Motor neuron (in vitro differentiated cells): Measurements from ENCODE around the gene IL2RA. TPM values are rescaled to one million over a fixed set of nuclear protein-coding genes. Genes with fewer than 3 reads are reported as not detected.
"Not testable (repeated sequence)": the region's sequence is repeated elsewhere in the genome, so short reads cannot be mapped to it uniquely, and the experiment has no call there.

ENCODE experiments used
- ATAC-seq, 8 experiments: fragments of 200-7000 bp; cut with Tn5 transposase; replicated peaks in 6 of 8; 2 replicates each; pipeline ENCODE4 v1.8.0; 2021; ENCODE audit warnings: mild to moderate bottlenecking in 8 of 8, moderate library complexity in 8 of 8
- H3K27ac ChIP-seq, 2 donors: fragments of 250-450 bp; sonication (Bioruptor Pico); 2 replicates each; pipeline ENCODE4 v1.9.0; 2021; ENCODE audit warnings: antibody characterized with exemption in 2 of 2, mild to moderate bottlenecking in 2 of 2, moderate library complexity in 1 of 2
- H3K4me1 ChIP-seq, 2 donors: fragments of 250-450 bp; sonication (Bioruptor Pico); replicated peaks in 1 of 2; 2 replicates each; pipeline ENCODE4 v1.6.1; 2021; ENCODE audit warnings: antibody characterized with exemption in 2 of 2, mild to moderate bottlenecking in 2 of 2, moderate library complexity in 1 of 2
- H3K4me3 ChIP-seq, 5 donors: fragments of 250-450 bp; sonication (Bioruptor Pico); 2 replicates each; pipeline ENCODE4 v1.9.0; 2021; ENCODE audit warnings: antibody characterized with exemption in 5 of 5, mild to moderate bottlenecking in 5 of 5, moderate library complexity in 4 of 5
- WGBS, 10 experiments: fragments of 450-650 bp; shearing (Covaris generic); methylation state at CpG; one replicate each; pipeline ENCODE4 v1.0.0; 2022; 5-methylcytosine and 5-hydroxymethylcytosine counted together
- in situ Hi-C, 9 experiments: fragments of 400-800 bp; cut with MboI; loops; one replicate each; pipeline ENCODE4 v1.15.0; 2021; ENCODE audit warnings: low sequenced_read_pairs in 9 of 9, low pct_unique_long_range_greater_than_20kb in 2 of 9; ENCODE audit not compliant: unreplicated experiment in 9 of 9
- total RNA-seq, 8 experiments: library from RNA; unstranded; fragments of 300-600 nt; gene quantifications; 2 replicates each; pipeline versions ENCODE4 v1.2.3 to v1.2.4, GENCODE V29; 2022

Gene IL2RA
- under 1 TPM in 3 of 8 experiments, not detected in 5; 0.09 to 0.66 (median 0.15) TPM for total RNA-seq

DNA sequence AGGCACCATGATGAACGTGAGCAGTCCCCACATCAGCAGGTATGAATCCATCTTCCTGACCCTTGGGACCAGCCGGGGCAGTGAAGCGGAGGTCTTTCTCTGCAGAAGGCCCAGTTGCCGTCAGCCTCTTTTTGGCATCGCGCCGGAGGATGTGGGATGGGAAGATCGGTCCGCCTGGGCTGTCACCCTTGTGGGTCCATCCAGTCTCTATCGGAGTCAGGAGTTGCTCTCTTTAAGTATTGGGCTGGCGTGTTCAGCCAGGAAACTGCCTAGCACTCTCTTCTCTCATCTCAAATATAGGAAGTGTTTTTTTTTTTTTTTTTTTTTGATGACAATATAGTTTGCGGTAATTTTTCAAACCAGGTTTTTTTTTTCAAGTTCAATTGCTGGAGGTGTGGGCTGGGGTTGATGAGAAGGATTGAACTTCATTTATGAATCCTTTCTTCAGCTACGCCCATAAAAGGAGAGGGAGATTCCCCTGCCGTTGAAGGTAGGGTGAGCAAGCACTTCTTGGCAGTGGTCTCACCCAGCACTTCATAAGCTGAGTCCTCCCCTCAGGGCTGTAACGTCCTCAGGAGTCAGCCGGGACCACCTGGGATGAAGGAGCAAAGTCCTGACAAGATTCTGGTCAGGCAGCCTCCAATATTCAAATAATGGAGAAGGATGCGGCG lies at the start of gene IL2RA:
Gene IL2RA (minus strand): TSS at position 267 of the 671 bp plus-strand sequence. CDS start 216 bp downstream, at position 51.
- in situ Hi-C loops = no loop called here
- ATAC-seq = no peak
- Histone ChIP-seq H3K4me3 (no peak within 1 kb of the TSS), H3K27ac (no peak within 1 kb of the TSS), H3K4me1 (no peaks in the 10 kb centered on the region)
- WGBS, 10 experiments = 22 to 100% (median 78%) methylated on average over 2 to 13 of the region's 18 CpGs

- in situ Hi-C loops = loop anchor here in 4 of 9 experiments (25.0 kb wide), 1 partner anchor 302 kb away; no protein-coding TSS in a partner anchor
- Histone ChIP-seq H3K4me3 (no peak overlapping the region), H3K27ac (no peak overlapping the region), H3K4me1 (no peaks in the 10 kb centered on the region)
- 60 to 97% (median 80%) methylated on average over 1 to 5 of the region's 5 CpGs; no CpG with 5 or more reads in 2 of the 10 experiments for WGBS, 10 experiments
- no peak for ATAC-seq
Measured at GRCh38 chr10:6110136-6110535, 48.0 kb upstream of the IL2RA start.

GRCh38 chr10:6109444-6109775 lies 47.2 kb upstream of the IL2RA start:
- in situ Hi-C loops = loop anchor here in 4 of 9 experiments (25.0 kb wide), 1 partner anchor 303 kb away; no protein-coding TSS in a partner anchor
- Histone ChIP-seq H3K27ac (no peak overlapping the region), H3K4me3 (no peak overlapping the region), H3K4me1 (no peaks in the 10 kb centered on the region)
- WGBS, 10 experiments = 53 to 95% (median 81%) methylated on average over 2 to 7 of the region's 7 CpGs; no CpG with 5 or more reads in 1 of the 10 experiments
- ATAC-seq = no peak

- Histone ChIP-seq H3K27ac (no peak overlapping the region), H3K4me3 (no peak overlapping the region), H3K4me1 (no peaks in the 10 kb centered on the region)
- peak in 3 of 8 experiments; percentile 21 to 39 (median 29) for ATAC-seq
- WGBS, 10 experiments = 7 to 45% (median 34%) methylated on average over 2 to 10 of the region's 12 CpGs
- in situ Hi-C loops = loop anchor here in 4 of 9 experiments (25.0 kb wide), 1 partner anchor 303 kb away; no protein-coding TSS in a partner anchor
Measured at GRCh38 chr10:6108631-6109443, 46.7 kb upstream of the IL2RA start.

DNA sequence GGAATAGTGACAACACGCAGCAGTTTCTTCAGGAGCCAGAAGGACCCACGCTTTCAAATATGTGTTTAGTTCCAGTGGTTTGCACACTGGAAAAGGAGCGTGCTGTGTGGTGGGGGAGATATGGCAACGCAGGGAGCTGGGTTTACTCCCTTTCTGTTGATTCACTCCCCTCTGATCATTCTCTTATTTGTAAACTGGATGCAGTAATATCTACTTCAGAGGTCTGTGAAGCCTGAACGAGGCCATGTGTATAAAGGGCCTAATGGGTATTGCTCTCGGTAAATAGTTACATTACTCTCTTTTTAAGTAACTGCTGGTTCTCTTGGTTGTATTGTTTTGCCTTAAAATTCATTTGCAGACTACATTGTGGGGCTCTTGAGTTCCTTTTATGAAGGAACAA lies 45.9 kb upstream of the IL2RA start:
- in situ Hi-C loops = loop anchor here in 4 of 9 experiments (25.0 kb wide), 1 partner anchor 304 kb away; no protein-coding TSS in a partner anchor
- no peak for ATAC-seq
- no peaks in the 10 kb centered on the region for H3K4me1 ChIP-seq
- WGBS, 10 experiments = 37 to 100% (median 74%) methylated on average over 1 to 6 of the region's 6 CpGs; no CpG with 5 or more reads in 1 of the 10 experiments
- no peak overlapping the region for H3K27ac ChIP-seq
- H3K4me3 ChIP-seq = no peak overlapping the region

DNA sequence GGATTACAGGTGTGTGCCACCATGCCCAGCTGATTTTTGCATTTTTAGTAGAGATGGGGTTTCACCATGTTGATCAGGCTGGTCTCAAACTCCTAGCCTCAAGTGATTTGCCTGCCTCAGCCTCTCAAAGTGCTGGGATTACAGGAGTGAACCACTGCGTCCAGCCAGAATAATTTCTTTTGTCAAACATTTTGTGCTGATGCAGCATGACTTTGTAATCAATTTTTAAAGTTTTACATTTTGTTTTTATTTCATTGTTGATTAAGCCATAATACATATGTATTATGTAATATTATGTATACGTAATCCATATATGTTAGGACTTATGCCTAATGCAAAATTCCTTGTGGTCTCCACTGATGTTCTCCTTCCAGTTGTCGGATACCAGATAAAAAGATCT lies 45.4 kb upstream of the IL2RA start:
- not testable (repeated sequence) for H3K4me3 ChIP-seq, H3K4me1 ChIP-seq, ATAC-seq, H3K27ac ChIP-seq
- 69 to 100% (median 94%) methylated on average over 2 to 3 of the region's 3 CpGs; no CpG with 5 or more reads in 1 of the 10 experiments for WGBS, 10 experiments
- in situ Hi-C loops = loop anchor here in 4 of 9 experiments (25.0 kb wide), 1 partner anchor 305 kb away; no protein-coding TSS in a partner anchor

- 82 to 100% (median 90%) methylated on average over 2 to 8 of the region's 8 CpGs for WGBS, 10 experiments
- no peak overlapping the region for H3K27ac ChIP-seq
- no peaks in the 10 kb centered on the region for H3K4me1 ChIP-seq
- no peak for ATAC-seq
- in situ Hi-C loops = loop anchor here in 4 of 9 experiments (25.0 kb wide), 1 partner anchor 309 kb away; no protein-coding TSS in a partner anchor
- H3K4me3 ChIP-seq = no peak overlapping the region
Measured at GRCh38 chr10:6103591-6103990, 41.4 kb upstream of the IL2RA start.

- no peak overlapping the region for H3K4me3 ChIP-seq
- ATAC-seq = no peak
- in situ Hi-C loops = loop anchor here in 4 of 9 experiments (25.0 kb wide), 1 partner anchor 310 kb away; no protein-coding TSS in a partner anchor
- WGBS, 10 experiments = 65 to 100% (median 93%) methylated on average over 1 to 8 of the region's 8 CpGs
- no peaks in the 10 kb centered on the region for H3K4me1 ChIP-seq
- H3K27ac ChIP-seq = no peak overlapping the region
Measured at GRCh38 chr10:6102128-6102527, 40.0 kb upstream of the IL2RA start.

GRCh38 chr10:6101181-6101580 lies 39.0 kb upstream of the IL2RA start:
- H3K4me1 ChIP-seq = peaks cover under 1 to 4% of the 10 kb centered on the region in 2 donors
- H3K27ac ChIP-seq = no peak overlapping the region
- no peak for ATAC-seq
- 10 to 94% (median 78%) methylated on average over 2 to 8 of the region's 8 CpGs; no CpG with 5 or more reads in 1 of the 10 experiments for WGBS, 10 experiments
- in situ Hi-C loops = loop anchor here in 4 of 9 experiments (25.0 kb wide), 1 partner anchor 311 kb away; no protein-coding TSS in a partner anchor
- no peak overlapping the region for H3K4me3 ChIP-seq

DNA sequence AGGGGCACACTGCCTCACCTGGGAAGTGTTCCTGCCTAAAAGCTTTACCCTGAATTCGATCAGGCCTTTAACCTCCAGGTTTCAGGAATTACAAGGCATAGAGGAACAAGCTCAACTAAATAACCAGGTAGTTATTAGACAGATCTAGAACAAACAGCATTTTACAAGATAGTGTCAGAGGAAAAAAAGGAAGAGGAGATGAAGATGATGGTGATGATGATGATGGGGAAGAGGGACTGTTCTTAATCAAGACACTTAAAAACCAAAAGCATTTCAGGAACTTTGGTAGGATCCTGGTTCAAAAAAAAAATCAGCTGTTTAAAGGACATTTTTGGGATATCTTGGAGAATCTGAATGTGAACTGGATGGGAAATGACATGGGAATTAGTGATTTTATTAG lies 38.2 kb upstream of the IL2RA start:
- in situ Hi-C loops = loop anchor here in 4 of 9 experiments (25.0 kb wide), 1 partner anchor 312 kb away; no protein-coding TSS in a partner anchor
- 86 to 100% (median 100%) methylated on average over 1 of the region's 1 CpG; no CpG with 5 or more reads in 5 of the 10 experiments for WGBS, 10 experiments

DNA sequence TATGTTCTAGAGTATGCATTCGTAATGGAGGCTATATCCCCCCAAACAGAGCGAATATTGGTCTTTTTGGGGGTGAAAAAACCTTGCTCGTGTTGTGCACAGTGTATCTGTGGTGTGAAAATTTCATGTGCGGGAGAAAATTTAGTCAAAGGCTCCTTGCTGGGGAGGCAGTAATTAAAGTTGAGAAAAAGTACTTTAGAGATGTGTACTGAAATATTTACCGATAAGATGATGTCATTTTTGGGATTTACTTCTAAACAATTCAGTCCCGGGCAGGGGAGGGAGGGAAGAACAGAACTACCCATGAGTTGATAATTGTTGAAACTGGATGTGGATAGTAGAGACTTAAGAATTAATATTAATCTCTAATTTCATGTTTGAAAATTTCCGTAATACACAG lies 36.0 kb upstream of the IL2RA start:
- Histone ChIP-seq H3K27ac (no peak overlapping the region), H3K4me3 (no peak overlapping the region), H3K4me1 (peaks cover 12 to 15% of the 10 kb centered on the region in 2 donors)
- in situ Hi-C loops = loop anchor here in 1 of 9 experiments (25.0 kb wide), 1 partner anchor 314 kb away; no protein-coding TSS in a partner anchor
- ATAC-seq = no peak
- WGBS, 10 experiments = 88 to 100% (median 93%) methylated on average over 1 to 7 of the region's 7 CpGs; no CpG with 5 or more reads in 2 of the 10 experiments

More for the DNA sequence above, 38.2 kb upstream of the IL2RA start:
- no peak for ATAC-seq
- Histone ChIP-seq H3K4me1 (peaks cover 9 to 12% of the 10 kb centered on the region in 2 donors), H3K4me3 (no peak overlapping the region), H3K27ac (no peak overlapping the region)

DNA sequence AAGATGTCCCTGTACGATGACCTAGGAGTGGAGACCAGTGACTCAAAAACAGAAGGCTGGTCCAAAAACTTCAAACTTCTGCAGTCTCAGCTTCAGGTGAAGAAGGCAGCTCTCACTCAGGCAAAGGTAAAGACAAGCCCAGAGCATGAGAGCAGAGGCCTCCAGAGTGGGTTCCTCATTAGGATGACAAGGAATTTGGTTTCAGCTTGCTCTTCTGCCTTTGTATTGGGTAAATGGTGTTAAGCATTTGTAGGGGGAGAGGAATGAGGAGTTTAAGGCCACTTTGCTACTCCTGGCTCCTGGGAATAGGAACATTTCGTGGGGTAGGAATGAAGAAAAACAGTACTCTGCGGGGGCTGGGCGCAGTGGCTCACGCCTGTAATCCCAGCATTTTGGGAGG lies 34.9 kb upstream of the IL2RA start:
- in situ Hi-C loops = loop anchor here in 1 of 9 experiments (25.0 kb wide), 1 partner anchor 315 kb away; no protein-coding TSS in a partner anchor
- Histone ChIP-seq H3K27ac (no peak overlapping the region), H3K4me1 (peaks cover 12 to 15% of the 10 kb centered on the region in 2 donors), H3K4me3 (no peak overlapping the region)
- 57 to 100% (median 93%) methylated on average over 1 to 5 of the region's 5 CpGs; no CpG with 5 or more reads in 2 of the 10 experiments for WGBS, 10 experiments
- ATAC-seq = no peak
